Panc1 (cell line): Measurements from ENCODE around the gene HOXC4. TPM values are rescaled to one million over a fixed set of nuclear protein-coding genes. Genes with fewer than 3 reads are reported as not detected.

ENCODE experiments used
- ATAC-seq: fragments of 200-7000 bp; cut with Tn5 transposase; 2 replicates; pipeline ENCODE4 v1.9.1; 2020; ENCODE audit warnings: mild to moderate bottlenecking, moderate library complexity
- BruUV-seq: library from RNA; stranded (reverse); fragments of 400-500 nt; replicated peaks from 2 replicates; lab custom pipeline; 2021; lab: Mats Ljungman, UMichigan
- CTCF ChIA-PET: fragments of 300-600 bp; sonication (Branson Sonifier 250); formaldehyde crosslinking; loops from one replicate; lab custom pipeline; 2022; ENCODE audit warnings: antibody characterized with exemption; lab: Charles Lee
- POLR2A ChIA-PET: fragments of 300-600 bp; sonication (Branson Sonifier 250); formaldehyde crosslinking; loops from one replicate; lab custom pipeline; 2022; ENCODE audit warnings: antibody characterized with exemption; lab: Charles Lee
- DNase-seq: peaks from one replicate; pipeline ENCODE4 v3.0.0-alpha.2; 2010; ENCODE audit warnings: low read depth, low spot score
- H3K27ac ChIP-seq: 2 replicates; pipeline ENCODE4 v1.5.1; 2011; ENCODE audit warnings: mild to moderate bottlenecking, low read length, inconsistent platforms
- H3K27me3 ChIP-seq: fragments of 200-500 bp; sonication (Bioruptor generic); 2 replicates; pipeline ENCODE4 v1.6.0; 2014; ENCODE audit warnings: low read length, inconsistent platforms; ENCODE audit not compliant: control insufficient read depth, insufficient read depth
- H3K36me3 ChIP-seq: fragments of 200-500 bp; sonication (Bioruptor generic); 2 replicates; pipeline ENCODE4 v1.5.1; 2014; ENCODE audit warnings: inconsistent platforms, mild to moderate bottlenecking, low read length, moderate library complexity; ENCODE audit not compliant: control insufficient read depth, insufficient read depth
- H3K4me1 ChIP-seq: 2 replicates; pipeline ENCODE4 v1.5.1; 2011; ENCODE audit warnings: inconsistent platforms, mild to moderate bottlenecking, low read length, moderate library complexity; ENCODE audit not compliant: control insufficient read depth, insufficient read depth
- H3K4me3 ChIP-seq, 2 experiments: 2 replicates each; pipeline ENCODE4 v1.5.1; 2011 to 2012; ENCODE audit warnings: low read depth in 2 of 2, low read length in 2 of 2, mild to moderate bottlenecking in 2 of 2, inconsistent platforms in 1 of 2, moderate library complexity in 1 of 2
- H3K9me3 ChIP-seq: fragments of 200-500 bp; sonication (Bioruptor generic); 2 replicates; pipeline ENCODE4 v1.5.1; 2014; ENCODE audit warnings: low read depth, mild to moderate bottlenecking, inconsistent platforms, low read length, moderate library complexity; ENCODE audit not compliant: control insufficient read depth, insufficient read depth
- CTCF ChIP-seq: fragments of 450-650 bp; IDR thresholded peaks from 2 replicates; pipeline ENCODE4 v1.5.1; 2017; ENCODE audit warnings: mild to moderate bottlenecking
- POLR2AphosphoS5 ChIP-seq: IDR thresholded peaks from 2 replicates; pipeline ENCODE4 v1.6.1; 2012; ENCODE audit warnings: mild to moderate bottlenecking, low read depth, low read length, moderate library complexity
- REST ChIP-seq, 2 experiments: IDR thresholded peaks; 2 replicates each; pipeline ENCODE4 v1.6.1; 2011 to 2012; ENCODE audit warnings: low read depth in 2 of 2, control low read depth in 1 of 2, low read length in 1 of 2, mild to moderate bottlenecking in 1 of 2, moderate library complexity in 1 of 2; ENCODE audit not compliant: insufficient read depth in 1 of 2
- SIN3A ChIP-seq: IDR thresholded peaks from 2 replicates; pipeline ENCODE4 v1.6.1; 2012; ENCODE audit warnings: low read depth, mild to moderate bottlenecking, low read length, moderate library complexity, borderline replicate concordance; ENCODE audit not compliant: insufficient read depth
- TCF7L2 ChIP-seq: IDR thresholded peaks from 2 replicates; pipeline ENCODE4 v1.6.1; 2011; ENCODE audit warnings: mild to moderate bottlenecking, low read depth, low read length, inconsistent platforms
- in situ Hi-C: cut with HindIII; loops from 2 replicates; pipeline ENCODE4 v1.10.0; 2016; ENCODE audit warnings: low sequenced_read_pairs, low pct_unique_long_range_greater_than_20kb
- intact Hi-C: fragments of 100-400 bp; cut with micrococcal nuclease; formaldehyde crosslinking; loops from one replicate; pipeline ENCODE4 v1.10.0; 2022; ENCODE audit not compliant: unreplicated experiment
- total RNA-seq: library from RNA; stranded (reverse); gene quantifications from one replicate; pipeline ENCODE4 v1.2.1, GENCODE V29; 2021; ENCODE audit not compliant: unreplicated experiment

The HOXC4 gene
- total RNA-seq, 1 experiment from 2014 or later: 22.7 TPM

- ATAC-seq: peak; percentile 37
- no peaks in the 10 kb centered on the region for H3K9me3 ChIP-seq
- intact Hi-C loops (no loop called here), in situ Hi-C loops (no loop called here)
- TSS peak; percentile 82 for BruUV-seq
- peak; percentile 29 for TF ChIP-seq CTCF
- no peak for TF ChIP-seq POLR2AphosphoS5
- TF ChIP-seq REST (IDR thresholded peaks at IDR 0.05; ENCODE audit: insufficient read depth in 1 of 2, low read depth in 2 of 2, low read length in 1 of 2): no peak
- 0 out of 2 replicates have a peak, but pooled peaks have one; percentile 38 for TF ChIP-seq SIN3A
- H3K27ac ChIP-seq: peak overlapping the region; percentile 94
- peak overlapping the region; percentile 72 to 91 for H3K4me3 ChIP-seq
- peaks cover 2% of the 10 kb centered on the region; the same call in 1 of the 2 replicates for H3K36me3 ChIP-seq
- no peaks in the 10 kb centered on the region for H3K27me3 ChIP-seq
- no peak for DNase-seq
- CTCF ChIA-PET: interaction anchor here (0.6 to 1.1 kb wide), 8 partner anchors 12 to 235 kb away, joined by 3 to 14 read pairs (median 4); no protein-coding TSS in a partner anchor
- POLR2A ChIA-PET: interaction anchor here (0.5 to 1.5 kb wide), 8 partner anchors 9 to 884 kb away, joined by 3 to 17 read pairs (median 7); partner anchors contain the start of gene HOXC6
- H3K4me1 ChIP-seq: peaks cover 60% of the 10 kb centered on the region
These were observed 36.4 kb upstream of the HOXC4 start for GRCh38 chr12:54017027-54017788.

GRCh38 chr12:54017878-54018467 is 35.7 kb upstream of the HOXC4 start:
- Histone ChIP-seq H3K4me3 (peak overlapping the region; percentile 72 to 91), H3K4me1 (peaks cover 60% of the 10 kb centered on the region), H3K9me3 (no peaks in the 10 kb centered on the region), H3K36me3 (peaks cover 2% of the 10 kb centered on the region; the same call in 1 of the 2 replicates), H3K27me3 (no peaks in the 10 kb centered on the region), H3K27ac (peak overlapping the region; percentile 94)
- CTCF ChIA-PET: interaction anchor here (0.6 to 1.1 kb wide), 6 partner anchors 12 to 235 kb away, joined by 3 to 14 read pairs (median 4); no protein-coding TSS in a partner anchor
- DNase-seq (peak; percentile 89), ATAC-seq (peak; percentile 72)
- in situ Hi-C loops: no loop called here
- TF ChIP-seq CTCF (no peak; the same call in 1 of the 2 replicates), TCF7L2 (no peak), SIN3A (no peak), POLR2AphosphoS5 (peak; percentile 74), REST (IDR thresholded peaks at IDR 0.05; ENCODE audit: insufficient read depth in 1 of 2, low read depth in 2 of 2, low read length in 1 of 2) (no peak)
- intact Hi-C loops: no loop called here
- no TSS peak for BruUV-seq
- POLR2A ChIA-PET: interaction anchor here (0.5 to 1.5 kb wide), 7 partner anchors 8 to 186 kb away, joined by 3 to 17 read pairs (median 9); partner anchors contain the start of gene HOXC6
